AML-193 (cell line): Measurements from ENCODE around the gene CDC45.

Experiments used
- DNase-seq, 2 experiments: peaks; one replicate each; lab custom pipeline; 2025; lab: John Stamatoyannopoulos, UW

The CDC45 gene

GRCh38 chr22:19448739-19449421, 30.8 kb upstream of the CDC45 start:
- no peak for DNase-seq

- DNase-seq: no peak
Observed at GRCh38 chr22:19449422-19449767, 30.3 kb upstream of the CDC45 start.

DNA sequence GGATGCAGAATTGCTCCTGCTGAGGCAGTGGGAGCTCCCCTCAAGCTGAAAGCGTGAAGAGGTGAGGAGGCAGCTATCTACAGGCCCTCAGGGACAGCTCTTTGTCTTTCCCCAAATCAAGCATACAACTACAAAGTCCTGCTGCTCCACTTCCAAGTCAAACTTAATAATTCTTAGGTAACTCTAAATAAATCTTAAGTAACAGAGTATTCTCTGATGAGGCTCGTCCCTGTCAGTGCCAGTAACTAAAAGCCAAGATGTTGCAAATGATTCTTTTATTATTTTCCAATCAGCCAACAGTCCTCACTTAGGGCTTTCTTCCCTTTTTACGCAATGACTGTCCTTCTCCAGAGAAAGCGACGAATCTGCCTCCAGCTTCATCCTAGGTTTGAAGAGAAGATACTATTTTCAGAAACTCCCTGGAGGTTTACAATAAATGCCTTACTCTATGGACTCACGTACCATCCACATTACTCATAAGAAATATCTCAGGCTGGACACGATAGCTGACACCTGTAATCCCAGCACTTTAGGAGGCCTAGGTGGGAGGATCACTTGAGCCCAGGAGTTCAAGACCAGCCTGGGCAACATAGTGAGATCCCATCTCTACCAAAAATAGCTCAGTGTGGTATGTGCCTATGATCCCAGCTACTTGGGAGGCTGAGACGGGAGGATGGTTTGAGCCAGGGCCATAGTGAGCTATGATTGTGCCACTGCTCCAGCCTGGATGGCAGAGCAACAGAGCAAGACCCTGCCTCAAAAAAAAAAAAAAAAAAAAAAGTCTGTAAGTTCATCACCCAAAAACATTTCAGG, 29.2 kb upstream of the CDC45 start:
- no peak for DNase-seq

DNA sequence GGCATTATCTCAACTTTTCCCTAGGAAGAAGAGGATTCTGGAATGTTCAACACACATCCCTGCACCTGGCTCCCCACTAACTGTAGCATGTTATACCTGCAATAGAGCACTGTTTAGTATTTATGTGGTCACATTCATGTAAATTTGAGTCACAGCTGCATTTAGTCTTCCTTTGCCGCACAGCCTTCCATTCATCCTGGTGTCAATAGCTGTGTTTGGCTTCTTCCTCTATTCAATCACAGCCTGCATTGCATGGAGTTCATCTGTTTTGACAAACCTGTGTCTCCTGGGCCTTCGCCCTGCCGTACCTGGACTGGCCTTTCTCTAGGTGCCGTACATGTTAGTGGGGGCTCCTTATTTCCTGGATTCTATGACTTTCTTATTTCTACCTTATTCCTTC, 28.1 kb upstream of the CDC45 start:
- DNase-seq: no peak

DNA sequence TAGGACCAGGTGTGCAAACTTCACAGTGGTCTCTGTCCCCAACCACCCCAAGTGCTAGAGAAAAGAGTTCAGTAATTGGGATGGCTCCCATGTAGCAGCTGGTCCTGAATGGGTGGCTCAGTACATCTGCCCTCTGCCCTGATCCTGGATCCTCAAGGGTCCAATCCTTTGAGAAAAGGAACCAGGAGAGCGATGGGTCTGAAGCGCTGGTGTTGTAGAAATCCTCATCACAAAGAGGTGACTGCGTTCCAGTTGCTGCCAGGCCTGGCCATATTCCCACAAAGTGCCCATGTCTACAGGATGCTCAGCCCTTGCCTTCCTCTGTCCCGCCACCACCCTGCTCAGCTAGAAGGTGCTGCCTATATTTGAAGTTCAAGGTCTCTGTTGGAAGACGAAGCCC, 26.0 kb upstream of the CDC45 start:
- no peak for DNase-seq

DNA sequence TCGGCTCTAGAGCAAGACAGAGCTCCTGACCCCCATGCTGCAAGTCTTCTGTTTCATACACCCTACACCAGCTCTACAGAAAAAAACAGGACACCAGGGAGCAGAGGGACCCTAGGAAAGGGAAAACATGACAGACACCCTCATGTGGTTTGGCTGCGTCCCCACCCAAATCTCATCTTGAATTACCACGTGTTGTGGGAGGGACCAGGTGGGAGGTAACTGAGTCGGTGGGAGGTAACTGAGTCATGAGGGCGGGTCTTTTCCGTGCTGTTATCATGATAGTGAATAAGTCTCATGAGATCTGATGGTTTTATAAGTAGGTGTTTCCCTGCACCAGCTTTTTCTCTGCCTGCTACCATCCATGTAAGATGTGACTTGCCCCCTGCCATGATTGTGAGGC, 25.6 kb upstream of the CDC45 start:
- DNase-seq: no peak

GRCh38 chr22:19455033-19455432, 24.7 kb upstream of the CDC45 start:
- no peak for DNase-seq

GRCh38 chr22:19455585-19456370, 23.9 kb upstream of the CDC45 start:
- DNase-seq: no peak

- DNase-seq: no peak
Observed at GRCh38 chr22:19456541-19456940, 23.2 kb upstream of the CDC45 start.

- no peak for DNase-seq
Observed at GRCh38 chr22:19457828-19458428, 21.8 kb upstream of the CDC45 start.

DNA sequence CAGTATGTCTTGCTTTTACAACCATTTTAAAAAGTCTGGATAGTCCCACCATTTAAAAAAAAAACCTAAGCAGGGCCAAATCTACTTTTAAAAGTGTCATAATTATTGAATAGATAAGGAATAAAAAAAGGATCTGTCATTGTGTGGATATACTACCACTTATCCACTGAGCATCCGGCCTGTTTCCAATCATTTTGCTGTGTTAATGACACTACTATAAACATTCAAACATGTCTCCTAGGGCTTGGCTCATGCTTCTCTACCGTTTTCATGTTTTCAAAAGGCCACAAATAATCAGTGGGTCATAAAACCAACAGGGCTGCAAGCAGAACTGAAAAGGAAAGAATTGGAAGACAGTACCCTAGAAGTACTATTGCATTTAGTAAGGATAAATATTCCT, 19.7 kb upstream of the CDC45 start:
- DNase-seq: no peak

GRCh38 chr22:19461506-19461905, 18.2 kb upstream of the CDC45 start:
- DNase-seq: no peak

DNA sequence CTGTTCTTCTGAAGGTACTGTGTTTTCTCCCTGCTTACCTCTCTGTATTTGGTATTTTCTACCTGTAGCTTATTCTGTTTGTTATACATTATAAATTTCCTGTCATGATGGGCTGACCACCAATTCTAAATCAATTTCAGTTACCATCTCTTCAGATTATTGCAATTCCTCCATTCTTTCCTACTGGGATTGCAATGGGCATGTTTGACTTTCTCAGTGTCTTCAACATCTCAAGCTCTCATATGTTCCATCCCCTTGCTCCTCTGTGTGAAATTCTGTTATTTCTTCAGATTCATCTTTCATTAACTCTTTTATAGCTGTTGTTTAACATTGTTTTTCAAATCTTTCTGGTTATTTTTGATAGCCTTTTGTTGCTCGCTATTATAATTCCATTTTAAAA, 16.7 kb upstream of the CDC45 start:
- no peak for DNase-seq

- DNase-seq: no peak
Observed at GRCh38 chr22:19463491-19464469, 15.9 kb upstream of the CDC45 start.

DNA sequence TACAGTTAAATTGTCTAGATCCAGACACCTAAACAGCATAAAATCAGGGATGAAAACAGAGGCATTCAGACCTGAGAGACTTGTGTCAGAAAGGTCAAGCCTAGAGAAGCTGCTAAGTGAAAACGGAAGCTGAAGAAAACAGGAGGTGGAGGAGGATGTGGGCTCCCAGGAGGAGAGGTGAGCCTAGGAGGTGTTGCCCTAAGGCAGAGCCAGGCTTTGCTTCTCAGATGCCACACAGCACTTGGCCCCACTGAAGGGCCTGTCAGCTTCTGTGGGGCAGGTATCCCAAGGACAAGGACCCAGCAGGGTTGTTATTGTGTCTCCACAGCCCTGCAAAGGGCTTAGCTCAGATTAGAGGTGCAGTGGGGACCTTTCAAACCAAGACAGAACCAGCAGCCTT, 15.2 kb upstream of the CDC45 start:
- no peak for DNase-seq

DNA sequence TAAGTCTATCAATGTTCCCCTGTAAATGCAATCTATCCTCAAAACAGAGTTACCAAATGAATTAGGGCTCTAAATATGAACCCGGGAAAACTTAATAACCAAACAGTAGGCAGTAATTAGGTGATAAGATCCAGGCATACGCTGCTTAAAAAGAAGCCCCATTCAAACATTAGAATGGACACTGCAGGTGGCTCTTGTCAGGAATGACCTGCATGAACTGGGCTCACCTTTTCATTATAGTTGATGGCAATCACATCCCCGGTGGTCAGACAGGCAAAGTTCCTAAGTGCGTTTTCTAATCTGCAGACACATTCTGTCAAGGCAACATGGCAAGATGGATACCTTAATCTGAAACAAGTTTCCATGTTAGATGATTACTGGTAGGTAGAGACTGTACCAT, 14.7 kb upstream of the CDC45 start:
- DNase-seq: no peak

DNA sequence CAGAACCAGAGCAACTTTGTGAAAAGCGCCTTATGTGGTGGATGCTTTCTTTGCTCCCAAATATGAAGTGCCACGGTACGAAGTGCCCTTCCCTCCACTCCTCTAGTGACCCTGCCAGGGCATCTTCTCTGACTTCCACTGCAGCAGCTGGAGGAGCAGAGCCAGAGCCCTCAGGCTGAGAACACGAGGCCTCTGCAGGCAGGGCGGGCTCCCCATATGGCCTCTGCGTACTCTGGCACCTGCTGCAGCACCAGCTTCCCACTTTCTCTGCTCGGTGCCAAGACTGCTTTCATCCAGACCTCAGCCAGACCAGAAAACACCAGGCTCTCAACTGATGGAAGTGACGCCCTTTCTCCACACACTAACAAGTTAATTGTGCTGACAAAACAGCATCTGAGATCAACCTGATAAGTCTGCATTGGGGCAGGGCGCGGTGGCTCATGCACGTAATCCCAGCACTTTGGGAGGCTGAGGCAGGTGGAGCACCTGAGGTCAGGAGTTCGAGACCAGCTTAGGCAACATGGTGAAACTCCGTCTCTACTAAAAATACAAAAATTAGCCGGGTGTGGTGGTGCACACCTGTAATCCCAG, 13.5 kb upstream of the CDC45 start:
- no peak for DNase-seq

- DNase-seq: no peak
Observed at GRCh38 chr22:19466848-19467752, 12.6 kb upstream of the CDC45 start.

GRCh38 chr22:19467912-19468311, 11.8 kb upstream of the CDC45 start:
- DNase-seq: no peak

GRCh38 chr22:19469421-19469820, 10.3 kb upstream of the CDC45 start:
- DNase-seq: no peak
